NCI-H82 treated with DMSO at 0.1 percent for 48 hours (cell line): Measurements from ENCODE around the gene OR6B3.
"Not testable (repeated sequence)": the region's sequence is repeated elsewhere in the genome, so short reads cannot be mapped to it uniquely, and the experiment has no call there.

Source experiments
- DNase-seq: peaks from one replicate; lab custom pipeline; 2025; ENCODE audit not compliant: unreplicated experiment; lab: John Stamatoyannopoulos, UW

The OR6B3 gene

DNA sequence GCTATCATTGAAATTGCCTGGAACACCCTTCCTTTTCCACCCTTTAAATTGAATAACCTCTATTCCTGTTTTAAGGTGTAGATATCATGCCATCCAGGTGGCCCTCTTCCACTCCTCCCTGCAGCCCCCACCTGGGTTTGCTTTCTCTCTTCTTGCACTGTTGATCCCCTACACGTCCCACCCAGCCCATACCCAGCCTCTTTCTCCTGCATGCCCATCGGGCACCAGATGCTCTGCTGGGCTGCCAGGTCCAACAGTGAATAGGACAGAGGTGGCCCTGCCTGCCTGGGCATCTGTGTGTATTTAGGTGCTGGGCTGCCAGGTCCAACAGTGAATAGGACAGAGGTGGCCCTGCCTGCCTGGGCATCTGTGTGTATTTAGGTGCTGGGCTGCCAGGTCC, 9.2 kb downstream of the OR6B3 start:
- not testable (repeated sequence) for DNase-seq

GRCh38 chr2:240043279-240043989, 9.9 kb downstream of the OR6B3 start:
- DNase-seq: no peak

DNA sequence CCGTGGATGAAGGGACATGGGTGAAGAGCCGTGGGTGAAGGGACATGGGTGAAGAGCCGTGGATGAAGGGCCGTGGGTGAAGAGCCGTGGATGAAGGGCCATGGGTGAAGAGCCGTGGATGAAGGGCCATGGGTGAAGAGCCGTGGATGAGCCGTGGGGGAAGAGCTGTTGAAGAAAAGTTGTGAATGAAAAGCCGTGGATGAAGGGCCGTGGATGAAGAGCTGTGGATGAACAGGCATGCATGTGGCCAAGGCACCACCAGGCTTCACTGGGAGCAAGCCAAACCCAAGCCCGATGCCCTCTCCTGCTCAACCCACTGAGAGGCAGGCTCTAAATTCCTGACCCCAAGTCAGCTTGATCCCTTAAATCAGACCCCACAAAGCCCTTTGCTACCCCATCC, 10.6 kb downstream of the OR6B3 start:
- no peak for DNase-seq

DNA sequence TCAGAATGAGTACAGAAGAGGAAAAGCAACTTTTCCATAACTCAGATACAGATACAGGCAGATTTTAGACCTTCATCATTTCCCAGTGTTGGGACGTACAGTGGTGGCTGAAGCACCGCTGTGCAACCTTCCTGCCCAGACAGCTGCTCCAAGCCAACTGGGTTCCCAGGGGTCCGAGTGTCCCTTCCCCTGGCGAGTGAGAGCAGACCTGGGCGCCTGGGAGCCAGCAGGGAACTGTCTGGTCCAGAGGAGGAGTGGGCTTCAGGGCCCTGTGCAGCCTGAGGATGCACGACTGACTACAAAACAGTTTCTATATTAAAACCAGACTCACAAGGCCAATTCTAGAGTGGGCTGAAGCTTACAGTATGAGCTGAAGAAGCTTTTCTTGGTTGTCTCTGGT, 12.0 kb downstream of the OR6B3 start:
- DNase-seq: no peak

DNA sequence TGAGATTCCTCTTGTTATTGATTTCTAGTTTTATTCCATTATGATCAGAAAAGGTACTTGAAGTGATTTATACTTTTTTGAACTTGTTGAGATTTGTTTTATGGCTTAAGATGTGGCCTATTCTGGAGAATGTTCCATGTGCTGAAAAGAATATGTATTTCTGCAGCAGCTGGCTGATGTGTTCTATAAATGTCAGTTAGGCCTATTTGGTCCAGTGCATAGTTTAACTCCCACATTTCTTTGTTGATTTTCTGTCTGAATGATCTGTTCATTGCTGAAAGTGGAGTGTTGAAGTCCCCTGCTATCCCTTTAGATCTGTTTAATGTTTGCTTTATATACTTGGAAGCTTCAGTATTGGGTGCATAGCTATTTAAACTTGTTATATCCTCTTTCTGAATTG, 16.0 kb downstream of the OR6B3 start:
- no peak for DNase-seq

DNA sequence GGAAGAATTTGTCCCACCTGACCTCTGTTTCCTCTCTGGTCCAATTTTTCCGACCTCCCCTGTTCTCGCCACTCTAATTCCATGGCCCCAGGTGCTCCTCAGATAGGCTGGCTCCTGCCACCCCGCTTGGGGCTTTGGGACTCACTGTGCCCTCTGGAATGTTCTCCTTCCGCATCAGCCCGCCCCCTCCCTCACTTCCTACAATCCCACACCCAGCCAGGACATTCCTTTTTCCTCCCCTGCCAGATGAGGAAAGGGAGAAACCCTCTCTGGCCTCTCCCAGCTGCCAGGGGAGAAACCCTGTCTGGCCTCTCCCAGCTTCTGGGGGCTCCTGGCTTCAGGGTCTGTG, 20.0 kb downstream of the OR6B3 start:
- DNase-seq: no peak

GRCh38 chr2:240032406-240033329, 20.7 kb downstream of the OR6B3 start:
- DNase-seq: no peak

DNA sequence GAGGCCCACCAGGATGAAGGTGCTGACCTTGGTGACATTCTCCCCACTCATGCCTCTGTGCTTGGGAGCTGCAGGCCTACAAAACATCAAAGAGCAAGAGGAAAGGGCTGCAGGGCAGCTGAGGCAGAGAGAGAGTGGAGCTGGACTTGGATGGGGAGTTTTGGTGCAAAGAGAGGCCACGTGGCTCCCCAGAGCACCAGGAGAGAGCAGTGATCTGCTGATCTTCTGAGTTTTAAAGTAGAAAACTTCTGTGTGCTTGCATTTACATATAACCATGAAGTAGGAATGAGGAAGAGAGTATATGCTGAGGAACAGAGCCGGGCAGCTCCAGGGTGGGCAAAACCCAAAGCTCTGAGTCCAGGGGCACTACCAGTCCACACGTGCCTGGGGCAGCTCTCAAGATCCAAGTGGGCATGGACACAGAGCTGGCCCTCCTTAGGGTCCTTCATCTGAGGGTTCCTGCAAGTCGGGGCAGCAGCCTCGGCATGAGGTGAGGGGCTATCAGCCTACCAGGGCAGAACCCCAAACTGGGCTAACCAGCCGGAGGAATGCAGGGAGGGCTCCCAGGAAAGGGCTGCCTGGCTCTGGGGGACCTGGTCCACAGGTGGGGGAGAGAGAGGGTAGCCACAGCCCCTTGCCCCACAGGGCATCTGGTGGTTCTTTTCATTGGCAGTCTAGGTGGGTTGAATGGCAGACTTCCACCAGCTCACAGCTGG, 22.8 kb downstream of the OR6B3 start, which contains the start of gene OR6B2:
TSS of gene OR6B2 (minus strand) at position 51 of the 716 bp plus-strand sequence. CDS start at position 51, 0 bp downstream.
- no peak for DNase-seq

DNA sequence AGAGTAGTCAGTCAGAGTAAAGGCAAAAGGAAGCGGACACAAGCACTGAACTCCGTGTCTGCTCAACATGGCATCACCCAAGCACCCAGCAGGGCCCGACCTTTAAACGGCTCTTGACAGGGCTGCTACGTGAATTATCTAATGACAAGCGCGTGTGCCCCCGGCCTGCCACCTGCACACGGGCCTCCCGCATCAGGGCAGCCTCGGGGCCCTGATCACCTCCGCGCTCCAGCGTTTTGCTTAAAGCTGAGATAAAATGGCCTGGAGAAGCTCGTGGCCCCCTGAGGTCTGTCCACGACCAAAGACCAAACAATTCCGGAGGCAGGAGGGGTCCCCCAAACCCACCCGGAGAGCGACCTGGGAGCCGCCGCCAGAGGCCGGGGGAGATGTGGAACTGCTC, 28.6 kb downstream of the OR6B3 start:
- no peak for DNase-seq

DNA sequence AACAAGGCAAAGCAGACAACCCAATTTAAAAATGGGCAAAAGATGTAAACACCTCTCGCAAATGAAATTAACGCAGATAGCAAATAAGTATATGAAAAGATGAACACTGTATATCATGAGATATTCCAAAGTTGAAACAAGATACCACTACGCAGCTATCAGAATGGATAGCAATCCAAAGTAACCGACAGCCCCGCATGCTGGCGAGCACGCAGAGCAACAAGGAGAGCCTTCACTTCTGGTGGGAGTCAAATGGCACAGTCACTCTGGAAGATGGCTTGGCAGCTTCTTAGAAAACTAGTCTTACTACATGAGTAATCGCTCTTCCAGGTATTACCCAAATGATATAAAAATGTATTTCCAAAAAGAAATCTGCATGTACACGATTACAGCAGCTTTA, 29.5 kb downstream of the OR6B3 start:
- DNase-seq: no peak

DNA sequence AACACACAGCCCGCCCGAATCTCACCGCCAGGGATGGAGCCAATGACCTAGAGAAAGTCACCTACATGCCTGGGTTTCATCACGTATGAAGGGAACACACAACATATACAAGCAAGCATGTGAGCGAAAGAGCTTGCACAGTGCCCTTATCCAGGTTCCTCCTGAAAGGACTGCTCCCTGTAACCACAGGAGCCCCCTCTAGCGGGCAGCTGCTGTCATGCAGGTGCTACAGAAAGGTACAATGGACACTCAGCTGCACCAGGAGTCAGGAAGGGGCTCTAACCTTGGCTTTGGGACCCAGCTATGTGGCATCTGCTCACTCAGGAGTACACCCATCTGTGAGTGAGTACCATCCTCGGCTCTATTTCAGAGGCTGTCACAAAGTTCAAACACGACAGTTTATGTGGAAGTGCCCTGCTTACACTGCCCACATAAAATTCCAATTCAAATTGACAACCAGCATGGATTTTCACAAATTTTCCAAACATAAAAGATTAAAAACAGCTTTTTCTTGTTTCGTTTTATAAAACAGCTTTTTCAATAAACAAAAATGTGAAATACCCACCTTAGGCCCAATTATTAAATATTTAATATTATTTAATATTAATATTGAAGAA, 31.7 kb downstream of the OR6B3 start:
- no peak for DNase-seq

DNA sequence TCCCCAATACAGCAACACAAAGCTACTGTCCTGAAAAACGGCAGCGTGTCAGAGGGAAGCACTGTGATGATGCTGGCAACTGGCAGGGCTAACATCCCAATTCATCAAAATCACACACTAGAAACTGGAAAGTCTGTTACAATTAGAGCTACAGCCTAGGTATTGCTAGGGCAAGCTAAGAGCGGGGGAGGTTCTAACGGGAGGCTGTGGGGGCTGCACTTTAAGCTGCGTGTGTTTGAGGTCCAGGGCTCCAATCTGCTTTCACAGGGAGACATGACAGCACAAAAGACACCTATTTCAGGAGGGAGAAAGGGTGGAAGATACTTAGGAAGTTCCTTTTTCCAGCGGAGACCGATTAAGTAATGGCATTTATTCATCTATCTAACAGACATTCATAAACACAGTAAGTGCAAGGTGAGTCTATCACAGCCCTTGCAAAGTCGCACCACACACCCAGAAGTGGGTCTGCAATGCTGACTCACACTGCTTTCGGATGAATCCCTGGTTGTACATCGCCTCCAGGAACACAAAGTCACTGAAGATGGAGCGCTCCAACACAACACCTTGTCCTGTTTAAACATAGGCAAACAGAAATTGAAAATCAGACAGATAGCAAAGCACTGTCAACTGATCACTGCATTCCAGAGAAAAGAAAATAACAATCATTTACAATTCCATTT, 35.1 kb downstream of the OR6B3 start:
- DNase-seq: no peak

DNA sequence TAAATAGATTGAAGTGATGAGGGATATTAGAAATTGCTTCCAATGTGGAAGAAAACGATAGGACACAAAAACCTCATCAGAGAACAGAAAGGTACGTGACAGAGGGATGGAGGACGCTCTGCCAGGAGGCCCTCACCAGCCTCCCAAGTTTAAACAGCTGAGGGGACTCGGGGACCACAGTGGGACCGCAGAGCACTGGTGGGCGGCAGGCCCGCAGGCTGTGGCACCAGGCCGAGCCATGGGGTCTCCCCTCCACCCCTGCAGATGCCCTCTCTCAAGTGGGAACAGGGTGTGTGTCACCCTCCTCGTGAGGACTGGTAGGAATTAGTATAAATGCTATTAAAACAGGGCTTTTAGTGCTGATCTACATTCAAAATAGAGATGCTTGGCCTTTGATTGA, 39.0 kb downstream of the OR6B3 start:
- no peak for DNase-seq

DNA sequence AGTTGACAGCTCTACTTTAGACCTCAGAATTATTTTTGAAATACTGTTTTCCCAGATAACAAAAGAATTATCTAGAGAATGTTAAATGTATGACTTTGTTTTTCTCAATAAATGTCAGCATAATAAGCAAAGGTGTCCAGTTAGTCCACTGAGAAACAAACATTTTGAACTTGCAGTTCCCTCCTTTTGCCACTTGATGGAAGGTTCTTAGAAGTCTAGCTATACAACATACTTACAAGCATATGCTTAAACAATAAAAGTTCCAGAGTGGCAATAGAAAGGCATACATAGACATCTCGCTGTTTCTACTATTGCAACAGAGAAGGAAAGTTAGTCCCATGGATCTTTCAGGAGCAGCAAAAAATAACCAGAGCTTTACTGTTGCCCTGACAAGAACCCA, 40.0 kb downstream of the OR6B3 start:
- DNase-seq: no peak

GRCh38 chr2:240002983-240003382, 50.3 kb downstream of the OR6B3 start:
- no peak for DNase-seq

GRCh38 chr2:240000671-240001070, 52.6 kb downstream of the OR6B3 start:
- no peak for DNase-seq

DNA sequence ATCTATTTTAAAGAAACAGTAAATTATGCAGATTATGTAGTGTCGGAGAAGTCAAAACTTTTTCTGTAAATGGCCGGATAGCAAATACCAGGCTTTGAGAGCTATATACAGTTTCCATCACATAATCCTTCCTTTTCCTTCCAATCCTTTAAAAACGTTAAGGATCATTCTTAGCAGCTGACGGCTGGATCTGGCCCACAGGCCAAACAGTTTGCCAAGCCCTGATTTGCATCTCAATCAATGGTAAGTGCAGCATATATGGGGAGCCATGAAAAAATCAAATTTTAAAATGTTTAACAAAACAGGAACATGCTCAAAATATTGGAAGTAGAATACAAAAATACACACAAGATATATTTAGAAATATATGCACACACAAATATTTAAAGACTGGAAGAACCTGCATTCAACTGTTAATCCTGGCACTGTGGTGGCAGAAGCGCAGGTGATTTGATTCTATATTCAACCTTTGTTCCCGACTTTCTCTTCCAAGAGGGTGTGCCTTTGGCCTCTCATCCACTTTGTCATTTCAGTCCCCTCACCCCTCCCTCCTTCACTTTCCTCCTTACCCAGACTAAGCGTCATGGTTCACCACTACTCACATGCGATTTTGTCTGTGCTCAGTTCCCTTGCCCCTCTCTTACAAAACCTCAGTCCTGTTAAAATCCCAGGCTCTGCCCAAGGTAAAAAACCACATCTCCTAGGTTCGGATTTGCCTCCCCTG, 55.5 kb downstream of the OR6B3 start:
- no peak for DNase-seq
